ENCODE measurements around the gene C1orf146.

DNA sequence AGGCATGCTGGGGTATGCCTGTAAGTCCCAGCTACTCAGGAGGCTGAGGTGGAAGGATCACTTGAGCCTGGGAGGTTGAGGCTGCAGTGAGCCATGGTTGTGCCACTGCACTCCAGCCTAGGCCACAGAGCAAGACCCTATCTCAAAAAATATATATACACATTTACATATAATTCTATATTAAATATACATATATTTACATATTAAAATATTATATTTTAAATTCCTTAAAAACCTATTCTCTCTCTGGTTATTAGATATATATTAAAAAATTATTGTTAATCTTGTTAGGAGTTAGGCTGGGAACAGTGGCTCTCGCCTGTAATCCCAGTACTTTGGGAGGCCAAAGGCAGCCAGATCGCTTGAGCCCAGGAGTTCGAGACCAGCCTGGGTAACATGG is 58.4 kb downstream of the C1orf146 start:
- no peak for TF ChIP-seq POLR2A (IDR thresholded peaks at IDR 0.05)
- no peak for TF ChIP-seq CTCF (IDR thresholded peaks at IDR 0.05)

Data from gastroesophageal sphincter (tissue), 3 donors.